Measurements from ENCODE around the gene C1QC. TPM values are rescaled to one million over a fixed set of nuclear protein-coding genes. Genes with fewer than 3 reads are reported as not detected.

The C1QC gene
- total RNA-seq, 3 donors from 2014 or later, result 44.3 to 200 (median 189) TPM

DNA sequence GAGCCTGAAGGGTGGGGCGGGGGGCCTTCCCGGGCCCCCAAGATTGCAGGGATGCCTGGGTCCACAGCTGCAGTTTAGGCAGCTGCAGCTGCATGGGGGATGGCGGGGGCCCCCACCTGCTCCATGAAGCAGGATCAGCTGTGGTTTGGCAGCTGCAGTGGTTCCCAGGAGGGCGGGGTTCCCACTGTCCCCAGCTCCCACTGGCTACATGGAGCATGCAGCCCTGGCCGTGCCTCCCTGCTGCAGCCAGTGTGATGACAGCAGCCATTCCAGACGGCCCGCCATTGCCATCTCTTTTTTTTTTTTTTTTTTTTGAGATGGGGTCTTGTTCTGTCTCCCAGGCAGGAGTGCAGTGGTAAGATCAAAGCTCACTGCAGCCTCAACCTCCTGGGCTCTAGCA is 8.0 kb upstream of the C1QC start:
- TF ChIP-seq CTCF (IDR thresholded peaks at IDR 0.05), result no peak
- Histone ChIP-seq H3K9me3 (no peaks in the 10 kb centered on the region), H3K36me3 (ENCODE audit: low read depth) (no peaks in the 10 kb centered on the region), H3K4me3 (no peak overlapping the region), H3K4me1 (ENCODE audit: low read depth) (no peaks in the 10 kb centered on the region)
- no peak for DNase-seq
- ATAC-seq, result peak; percentile 14
- intact Hi-C loops (cut with DNase I, micrococcal nuclease), result no loop called here

- TF ChIP-seq CTCF (IDR thresholded peaks at IDR 0.05), result no peak
- H3K36me3 ChIP-seq (ENCODE audit: low read depth), result no peaks in the 10 kb centered on the region
- H3K4me3 ChIP-seq, result no peak within 1 kb of the TSS
- intact Hi-C loops (cut with DNase I, micrococcal nuclease), result no loop called here
- no peaks in the 10 kb centered on the region for H3K9me3 ChIP-seq
- DNase-seq (peak; percentile 42 to 65 (median 46)), ATAC-seq (peak; percentile 42)
- H3K4me1 ChIP-seq (ENCODE audit: low read depth), result no peaks in the 10 kb centered on the region
Measured at GRCh38 chr1:22636353-22636752, 7.1 kb upstream of the C1QC start, which contains the start of gene C1QA. Gene C1QA (plus strand): TSS chr1:22636628. CDS start chr1:22637617, 989 bp downstream.

DNA sequence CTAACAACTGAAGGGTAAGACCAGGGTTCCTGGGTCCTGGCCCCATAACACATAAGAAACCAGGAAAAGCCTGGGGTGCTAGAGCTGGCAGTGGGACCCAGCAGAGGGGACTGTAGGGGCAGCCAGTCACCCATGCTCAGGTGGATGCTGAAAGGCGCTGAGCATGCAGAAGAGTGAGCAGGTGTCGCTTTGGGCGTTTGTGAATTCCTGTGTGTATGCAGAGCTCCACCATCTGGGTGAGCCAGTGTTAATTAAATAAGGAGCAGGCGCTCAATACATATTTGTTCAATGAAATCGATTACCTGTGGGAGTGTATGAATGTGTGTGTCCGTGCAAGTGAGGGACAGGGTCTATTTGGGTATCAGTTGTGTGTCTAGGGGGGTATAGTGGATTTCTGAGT is 6.5 kb upstream of the C1QC start:
- ATAC-seq (no peak), DNase-seq (no peak)
- Histone ChIP-seq H3K4me3 (no peak overlapping the region), H3K4me1 (ENCODE audit: low read depth) (no peaks in the 10 kb centered on the region), H3K9me3 (no peaks in the 10 kb centered on the region), H3K36me3 (ENCODE audit: low read depth) (no peaks in the 10 kb centered on the region)
- no peak for TF ChIP-seq CTCF (IDR thresholded peaks at IDR 0.05)
- intact Hi-C loops (cut with DNase I, micrococcal nuclease), result no loop called here

- Histone ChIP-seq H3K36me3 (ENCODE audit: low read depth) (no peaks in the 10 kb centered on the region), H3K4me1 (ENCODE audit: low read depth) (no peaks in the 10 kb centered on the region), H3K9me3 (no peaks in the 10 kb centered on the region), H3K4me3 (no peak overlapping the region)
- ATAC-seq (no peak), DNase-seq (no peak)
- intact Hi-C loops (cut with DNase I, micrococcal nuclease), result no loop called here
- no peak for TF ChIP-seq CTCF (IDR thresholded peaks at IDR 0.05)
Measured at GRCh38 chr1:22637907-22638445, 5.5 kb upstream of the C1QC start.

- H3K4me1 ChIP-seq (ENCODE audit: low read depth), result no peaks in the 10 kb centered on the region
- no peak overlapping the region for H3K4me3 ChIP-seq
- DNase-seq (no peak), ATAC-seq (no peak)
- no peak for TF ChIP-seq CTCF (IDR thresholded peaks at IDR 0.05)
- intact Hi-C loops (cut with DNase I, micrococcal nuclease), result no loop called here
- no peaks in the 10 kb centered on the region for H3K9me3 ChIP-seq
- no peaks in the 10 kb centered on the region for H3K36me3 ChIP-seq (ENCODE audit: low read depth)
Measured at GRCh38 chr1:22638476-22639234, 4.8 kb upstream of the C1QC start.
